PC-9 (cell line): ENCODE data around the gene ZNF12. TPM values are rescaled to one million over a fixed set of nuclear protein-coding genes. Genes with fewer than 3 reads are reported as not detected.
"Not testable (repeated sequence)": the region's sequence is repeated elsewhere in the genome, so short reads cannot be mapped to it uniquely, and the experiment has no call there.

ENCODE experiments used
- BruUV-seq: library from RNA; stranded (reverse); fragments of 400-500 nt; replicated peaks from 2 replicates; lab custom pipeline; 2021; lab: Mats Ljungman, UMichigan
- CTCF ChIA-PET: fragments of 300-600 bp; sonication (Branson Sonifier 250); formaldehyde crosslinking; loops from one replicate; lab custom pipeline; 2022; ENCODE audit warnings: antibody characterized with exemption; lab: Charles Lee
- POLR2A ChIA-PET: fragments of 300-600 bp; sonication (Branson Sonifier 250); formaldehyde crosslinking; loops from one replicate; lab custom pipeline; 2022; ENCODE audit warnings: antibody characterized with exemption; ENCODE audit not compliant: unreplicated experiment; lab: Charles Lee
- DNase-seq, 2 experiments: peaks; one replicate each; pipeline versions ENCODE4 v3.0.0 to v3.0.0-alpha.2; 2015 to 2022; ENCODE audit warnings: mixed read lengths in 1 of 2
- H2AFZ ChIP-seq: fragments of 200-600 bp; sonication (generic); 2 replicates; pipeline ENCODE4 v1.8.1; 2017; ENCODE audit warnings: antibody characterized with exemption
- H3F3A ChIP-seq: fragments of 200-600 bp; sonication (generic); 2 replicates; pipeline ENCODE4 v1.8.1; 2017; ENCODE audit warnings: antibody characterized with exemption, mild to moderate bottlenecking, low read depth; ENCODE audit not compliant: insufficient read depth
- H3K27ac ChIP-seq: fragments of 200-600 bp; sonication (generic); 2 replicates; pipeline ENCODE4 v1.6.1; 2016; ENCODE audit warnings: mixed run types
- H3K27me3 ChIP-seq: fragments of 200-600 bp; sonication (generic); 2 replicates; pipeline ENCODE4 v1.6.1; 2016; ENCODE audit warnings: low read depth, mixed run types; ENCODE audit not compliant: insufficient read depth
- H3K36me3 ChIP-seq: fragments of 200-600 bp; sonication (generic); 2 replicates; pipeline ENCODE4 v1.6.1; 2016; ENCODE audit warnings: low read depth, mixed run types
- H3K4me1 ChIP-seq: fragments of 200-600 bp; sonication (generic); replicated peaks from 2 replicates; pipeline ENCODE4 v1.6.1; 2016; ENCODE audit warnings: mixed run types; ENCODE audit not compliant: insufficient read depth
- H3K4me2 ChIP-seq: fragments of 200-600 bp; sonication (generic); 2 replicates; pipeline ENCODE4 v1.6.1; 2017; ENCODE audit warnings: mixed run types
- H3K4me3 ChIP-seq: fragments of 200-600 bp; sonication (generic); 2 replicates; pipeline ENCODE4 v1.6.1; 2016; ENCODE audit warnings: mixed run types
- H3K79me2 ChIP-seq: fragments of 200-600 bp; sonication (generic); 2 replicates; pipeline ENCODE4 v1.6.1; 2017; ENCODE audit warnings: low read depth, mixed run types
- H3K9me2 ChIP-seq: fragments of 200-600 bp; sonication (generic); 2 replicates; pipeline ENCODE4 v1.8.1; 2017; ENCODE audit warnings: mild to moderate bottlenecking; ENCODE audit not compliant: insufficient read depth
- H3K9me3 ChIP-seq: fragments of 200-600 bp; sonication (generic); 2 replicates; pipeline ENCODE4 v1.8.1; 2016; ENCODE audit warnings: low read depth; ENCODE audit not compliant: insufficient read depth
- H4K20me1 ChIP-seq: fragments of 200-600 bp; sonication (generic); 2 replicates; pipeline ENCODE4 v1.8.1; 2017; ENCODE audit not compliant: insufficient read depth
- CTCF ChIP-seq: fragments of 200-600 bp; sonication (generic); conservative IDR thresholded peaks from 2 replicates; pipeline ENCODE4 v1.6.1; 2017; ENCODE audit warnings: mixed run types, antibody characterized with exemption, mild to moderate bottlenecking, moderate library complexity
- EZH2 ChIP-seq: fragments of 200-600 bp; sonication (generic); IDR thresholded peaks from 2 replicates; pipeline ENCODE4 v1.8.0; 2017; ENCODE audit warnings: antibody characterized with exemption, low read depth
- intact Hi-C: fragments of 100-400 bp; cut with micrococcal nuclease; formaldehyde crosslinking; loops from one replicate; pipeline ENCODE4 v1.10.0; 2022; ENCODE audit not compliant: unreplicated experiment
- total RNA-seq: library from RNA; stranded (reverse); gene quantifications from 2 replicates; pipeline ENCODE4 v1.2.3, GENCODE V29; 2021

Gene ZNF12
- total RNA-seq, 1 experiment from 2014 or later: 25.2 TPM

GRCh38 chr7:6718124-6718523 is 11.4 kb upstream of the ZNF12 start:
- Histone ChIP-seq H3K9me3 (no peaks in the 10 kb centered on the region), H3K27ac (no peak overlapping the region), H3K27me3 (peaks cover 13% of the 10 kb centered on the region), H3K4me3 (no peak overlapping the region), H2AFZ (no peak overlapping the region), H3K4me2 (no peak overlapping the region), H4K20me1 (no peaks in the 10 kb centered on the region), H3K36me3 (no peaks in the 10 kb centered on the region), H3K9me2 (no peaks in the 10 kb centered on the region), H3K4me1 (no peaks in the 10 kb centered on the region), H3K79me2 (no peaks in the 10 kb centered on the region), H3F3A (no peaks in the 10 kb centered on the region)
- ChIA-PET POLR2A (no interaction called here), CTCF (interaction anchor here (0.7 kb wide), 1 partner anchor 82 kb away, joined by 6 read pairs; no protein-coding TSS in a partner anchor)
- TF ChIP-seq EZH2 (no peak), CTCF (peak; percentile 30; the same call in 1 of the 2 replicates)
- no TSS peak for BruUV-seq
- intact Hi-C loops: no loop called here
- DNase-seq: no peak

GRCh38 chr7:6715898-6716297 is 9.2 kb upstream of the ZNF12 start:
- CTCF ChIA-PET, H3K4me2 ChIP-seq, H3K9me3 ChIP-seq, H3K4me1 ChIP-seq, H3K79me2 ChIP-seq, H3F3A ChIP-seq, DNase-seq, POLR2A ChIA-PET, H2AFZ ChIP-seq, intact Hi-C loops, H3K4me3 ChIP-seq, H3K27me3 ChIP-seq, H3K9me2 ChIP-seq, BruUV-seq, H3K27ac ChIP-seq, H4K20me1 ChIP-seq, H3K36me3 ChIP-seq: not testable (repeated sequence)

GRCh38 chr7:6714360-6714759 is 7.6 kb upstream of the ZNF12 start:
- no peaks in the 10 kb centered on the region for H3K79me2 ChIP-seq
- no peak overlapping the region for H3K27ac ChIP-seq
- H3K27me3 ChIP-seq: peaks cover 5% of the 10 kb centered on the region; the same call in 1 of the 2 replicates
- intact Hi-C loops: no loop called here
- H3F3A ChIP-seq: no peaks in the 10 kb centered on the region
- ChIA-PET POLR2A (no interaction called here), CTCF (interaction anchor here (0.6 kb wide), 1 partner anchor 460 kb away, joined by 6 read pairs; no protein-coding TSS in a partner anchor)
- TF ChIP-seq EZH2: no peak
- no peak for TF ChIP-seq CTCF
- no peaks in the 10 kb centered on the region for H3K4me1 ChIP-seq
- no peak overlapping the region for H2AFZ ChIP-seq
- H3K9me3 ChIP-seq: peaks cover 12% of the 10 kb centered on the region; the same call in 1 of the 2 replicates
- no peaks in the 10 kb centered on the region for H3K9me2 ChIP-seq
- no peak overlapping the region for H3K4me2 ChIP-seq
- H3K36me3 ChIP-seq: no peaks in the 10 kb centered on the region
- H4K20me1 ChIP-seq: no peaks in the 10 kb centered on the region
- no TSS peak for BruUV-seq
- no peak overlapping the region for H3K4me3 ChIP-seq
- no peak for DNase-seq

- Histone ChIP-seq H4K20me1 (no peaks in the 10 kb centered on the region; the same call in 1 of the 2 replicates), H3K36me3 (peaks cover 5% of the 10 kb centered on the region), H3K4me2 (no peak overlapping the region), H3F3A (no peaks in the 10 kb centered on the region; the same call in 1 of the 2 replicates), H2AFZ (0 out of 2 replicates have a peak overlapping the region, but pooled peaks have one; percentile 28), H3K9me3 (peaks cover 22% of the 10 kb centered on the region), H3K27me3 (no peaks in the 10 kb centered on the region), H3K79me2 (peaks cover 18% of the 10 kb centered on the region), H3K9me2 (no peaks in the 10 kb centered on the region), H3K4me1 (peaks cover 6% of the 10 kb centered on the region; the same call in 1 of the 2 replicates), H3K27ac (no peak overlapping the region), H3K4me3 (no peak overlapping the region)
- ChIA-PET CTCF (no interaction called here), POLR2A (interaction anchor here (0.7 kb wide), 1 partner anchor 633 kb away, joined by 3 read pairs; no protein-coding TSS in a partner anchor)
- no TSS peak for BruUV-seq
- no peak for DNase-seq
- intact Hi-C loops: no loop called here
- TF ChIP-seq EZH2 (no peak), CTCF (no peak)
Measured at GRCh38 chr7:6709808-6710207, 3.1 kb upstream of the ZNF12 start.
